ENCODE data around the gene BICD2.

BICD2 gene

GRCh38 chr9:92725266-92725545, 39.4 kb downstream of the BICD2 start:
- no peak for ATAC-seq
- TF ChIP-seq ESRRG (CRISPR knock-in tag; IDR thresholded peaks at IDR 0.05) (no peak), CSDC2 (CRISPR knock-in tag; IDR thresholded peaks at IDR 0.05) (no peak), CSRNP3 (CRISPR knock-in tag; IDR thresholded peaks at IDR 0.05) (no peak), ZC3H10 (CRISPR knock-in tag; IDR thresholded peaks at IDR 0.05) (no peak), RARB (CRISPR knock-in tag; IDR thresholded peaks at IDR 0.05) (no peak), ZNF8 (CRISPR knock-in tag; IDR thresholded peaks at IDR 0.05) (no peak), TCF4 (CRISPR knock-in tag; IDR thresholded peaks at IDR 0.05; ENCODE audit: borderline replicate concordance) (no peak), CREB5 (CRISPR knock-in tag; IDR thresholded peaks at IDR 0.05; ENCODE audit: low read depth) (no peak), TSHZ2 (CRISPR knock-in tag; IDR thresholded peaks at IDR 0.05) (no peak), ZFP30 (CRISPR knock-in tag; IDR thresholded peaks at IDR 0.05) (no peak), ZFP3 (CRISPR knock-in tag; IDR thresholded peaks at IDR 0.05) (no peak), BACH2 (CRISPR knock-in tag; IDR thresholded peaks at IDR 0.05; ENCODE audit: borderline replicate concordance) (no peak), ZNF70 (CRISPR knock-in tag; IDR thresholded peaks at IDR 0.05) (no peak), GLIS3 (CRISPR knock-in tag; IDR thresholded peaks at IDR 0.05) (no peak)

- TF ChIP-seq TSHZ2 (CRISPR knock-in tag; IDR thresholded peaks at IDR 0.05) = no peak
- no peak for TF ChIP-seq POU6F1 (CRISPR knock-in tag; IDR thresholded peaks at IDR 0.05; ENCODE audit: borderline replicate concordance, low read depth)
- no peak for TF ChIP-seq RARB (CRISPR knock-in tag; IDR thresholded peaks at IDR 0.05)
- no peak for TF ChIP-seq TOX (CRISPR knock-in tag; IDR thresholded peaks at IDR 0.05; ENCODE audit: borderline replicate concordance)
- no peak for TF ChIP-seq GLIS3 (CRISPR knock-in tag; IDR thresholded peaks at IDR 0.05)
Measured at GRCh38 chr9:92724528-92725265, 39.9 kb downstream of the BICD2 start.

GRCh38 chr9:92723801-92724323, 40.8 kb downstream of the BICD2 start:
- no peak for ATAC-seq
- TF ChIP-seq CSDC2 (CRISPR knock-in tag; IDR thresholded peaks at IDR 0.05) (no peak), PATZ1 (CRISPR knock-in tag; IDR thresholded peaks at IDR 0.05; ENCODE audit: borderline replicate concordance) (no peak), TSHZ2 (CRISPR knock-in tag; IDR thresholded peaks at IDR 0.05) (no peak), ESRRG (CRISPR knock-in tag; IDR thresholded peaks at IDR 0.05) (no peak), CSRNP3 (CRISPR knock-in tag; IDR thresholded peaks at IDR 0.05) (no peak), ZC3H10 (CRISPR knock-in tag; IDR thresholded peaks at IDR 0.05) (no peak), ISL1 (CRISPR knock-in tag; IDR thresholded peaks at IDR 0.05) (no peak), RARB (CRISPR knock-in tag; IDR thresholded peaks at IDR 0.05) (no peak), ZNF70 (CRISPR knock-in tag; IDR thresholded peaks at IDR 0.05) (no peak), TOX (CRISPR knock-in tag; IDR thresholded peaks at IDR 0.05; ENCODE audit: borderline replicate concordance) (no peak), GLIS3 (CRISPR knock-in tag; IDR thresholded peaks at IDR 0.05) (no peak), BACH2 (CRISPR knock-in tag; IDR thresholded peaks at IDR 0.05; ENCODE audit: borderline replicate concordance) (no peak), ZNF8 (CRISPR knock-in tag; IDR thresholded peaks at IDR 0.05) (no peak)

More at GRCh38 chr9:92724528-92725265, 39.9 kb downstream of the BICD2 start:
- no peak for ATAC-seq

Data from SK-N-SH treated with all-trans-retinoic acid at 6 μM for 48 hours (cell line).